HG02870 (cell line): ENCODE measurements around the gene SLC12A4.
"Not testable (repeated sequence)": the region's sequence is repeated elsewhere in the genome, so short reads cannot be mapped to it uniquely, and the experiment has no call there.

Experiments used
- ATAC-seq: cut with Tn5 transposase; IDR thresholded peaks from one replicate; pipeline ENCODE4 v1.9.1; 2021; ENCODE audit warnings: mild to moderate bottlenecking, moderate library complexity; ENCODE audit not compliant: unreplicated experiment

Gene SLC12A4

DNA sequence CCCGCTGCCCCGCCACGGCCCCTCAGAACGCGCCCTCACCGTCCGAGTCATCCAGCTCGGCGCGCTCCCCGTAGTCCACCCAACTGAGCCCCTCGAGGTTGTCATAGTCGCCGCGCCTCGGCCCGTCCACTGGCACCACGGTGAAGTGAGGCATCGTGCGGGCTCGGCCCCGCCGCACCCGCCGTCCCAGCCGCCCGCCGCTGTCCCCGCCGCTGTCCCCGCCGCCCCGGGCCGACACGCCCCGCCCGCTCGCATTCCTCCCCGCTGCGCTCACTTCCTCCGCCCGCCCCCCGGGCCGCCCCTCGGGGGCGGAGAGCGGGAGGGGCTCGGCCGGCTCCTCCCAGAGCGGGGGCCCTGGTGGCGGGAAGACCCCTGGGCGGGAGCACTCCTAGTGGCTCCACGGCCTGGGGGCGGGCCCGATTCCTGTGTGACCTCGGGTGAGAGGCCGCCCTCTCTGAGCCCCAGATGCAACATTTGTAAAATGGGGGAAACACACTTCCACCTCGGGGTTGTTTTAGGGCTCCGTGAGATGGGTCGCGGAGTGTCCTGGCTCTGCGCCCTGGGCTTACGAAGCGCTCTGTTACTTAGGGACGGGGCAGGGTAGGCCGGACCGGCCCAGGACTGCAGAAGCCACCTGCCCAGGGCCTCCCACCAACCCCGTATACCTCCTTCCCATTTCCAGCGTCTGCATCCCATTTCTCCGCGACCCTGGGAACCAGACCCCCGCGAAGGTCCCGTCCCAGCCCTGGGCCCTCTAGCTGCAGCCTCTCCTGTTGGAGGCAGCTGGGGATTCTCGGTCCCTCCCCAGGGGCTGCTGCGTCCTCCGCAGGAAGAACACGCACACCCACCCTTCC, at the start of gene SLC12A4:
Gene SLC12A4 (minus strand): TSS at position 238 of the 854 bp plus-strand sequence. CDS start 84 bp downstream, at position 154.
- ATAC-seq = peak; percentile 69

DNA sequence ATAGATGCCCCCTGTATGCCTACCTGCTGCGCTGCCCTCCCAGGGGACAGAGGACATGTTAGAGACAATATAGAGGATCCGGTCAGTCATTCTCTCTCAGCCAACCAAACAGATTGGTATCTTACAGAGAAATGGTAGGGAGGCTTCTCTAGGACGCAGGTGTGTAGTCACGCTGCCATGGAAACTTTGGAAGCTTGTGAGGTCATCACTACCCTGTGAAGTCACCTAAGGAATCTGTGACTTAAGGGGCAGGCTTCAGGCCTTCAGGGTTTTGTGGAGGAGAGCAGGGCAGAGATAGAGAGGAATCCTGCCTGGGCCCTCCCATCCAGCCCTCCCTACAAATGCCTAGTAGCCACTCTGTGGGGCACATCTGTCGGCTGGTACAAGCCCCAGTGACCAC, 47.2 kb upstream of the SLC12A4 start, which contains the start of gene DPEP2NB:
Gene DPEP2NB (minus strand): TSS at position 231 of the 400 bp plus-strand sequence. CDS start 141 bp downstream, at position 90.
- ATAC-seq = no peak

DNA sequence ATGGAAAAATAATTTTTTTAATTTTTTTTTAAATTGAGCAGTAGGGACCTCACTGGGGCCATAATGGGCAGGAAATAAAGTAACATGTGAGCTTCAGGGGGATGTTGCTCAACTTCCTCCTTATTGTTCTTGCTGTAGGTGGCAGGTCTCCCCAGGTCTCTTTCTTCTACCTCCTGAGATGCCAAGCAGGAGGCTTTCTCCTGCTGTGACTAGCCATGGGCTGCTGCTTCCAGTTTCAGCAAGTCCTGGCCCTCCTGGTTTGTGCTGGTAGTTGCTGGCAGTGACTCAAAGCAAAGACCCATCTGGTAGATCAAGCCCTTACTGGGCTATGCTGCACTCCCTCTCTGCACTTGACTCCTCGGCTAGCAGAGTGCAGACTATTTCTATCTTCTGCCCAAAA, 45.0 kb upstream of the SLC12A4 start:
- no peak for ATAC-seq

DNA sequence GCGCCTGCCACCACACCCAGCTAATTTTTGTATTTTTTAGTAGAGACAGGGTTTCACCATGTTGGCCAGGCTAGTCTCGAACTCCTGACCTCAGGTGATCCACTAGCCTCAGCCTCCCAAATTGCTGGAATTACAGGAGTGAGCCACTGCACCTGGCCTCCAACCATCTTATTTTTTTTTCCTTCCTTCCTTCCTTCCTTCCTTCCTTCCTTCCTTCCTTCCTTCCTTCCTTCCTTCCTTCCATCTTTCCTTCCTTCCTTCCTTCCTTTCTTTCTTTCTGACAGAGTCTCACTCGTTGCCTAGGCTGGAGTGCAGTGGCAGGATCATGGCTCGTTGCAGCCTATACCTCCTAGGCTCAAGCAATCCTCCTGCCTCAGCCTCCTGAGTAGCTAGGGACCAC, 41.4 kb upstream of the SLC12A4 start:
- ATAC-seq = not testable (repeated sequence)

DNA sequence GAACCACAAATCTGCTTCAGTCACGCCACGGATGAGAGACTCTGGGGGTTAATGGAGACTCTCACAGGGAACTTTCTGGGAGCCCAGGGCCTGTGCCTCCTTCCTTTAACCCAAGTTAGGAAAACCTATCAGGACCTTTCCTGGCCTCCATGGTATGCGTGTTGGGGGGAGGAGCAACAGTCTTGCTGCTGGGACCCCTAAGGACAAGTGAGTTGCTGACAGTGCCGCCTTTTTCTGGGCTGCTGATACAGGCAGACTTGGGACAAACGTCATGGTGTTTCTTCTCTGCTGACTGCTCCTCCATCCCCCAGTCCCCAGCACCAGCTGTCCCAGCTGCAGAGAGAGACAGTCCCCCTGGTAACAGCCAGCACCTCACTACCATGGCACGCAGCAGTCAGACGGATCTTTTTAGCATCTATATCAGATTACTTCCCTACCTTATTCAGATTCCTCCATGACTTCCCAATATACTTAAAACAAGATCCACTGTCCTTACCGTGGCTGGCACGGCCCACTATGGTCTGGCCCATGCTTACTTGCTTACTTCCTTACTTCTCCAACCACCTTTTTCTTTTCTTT, 40.8 kb upstream of the SLC12A4 start:
- no peak for ATAC-seq

DNA sequence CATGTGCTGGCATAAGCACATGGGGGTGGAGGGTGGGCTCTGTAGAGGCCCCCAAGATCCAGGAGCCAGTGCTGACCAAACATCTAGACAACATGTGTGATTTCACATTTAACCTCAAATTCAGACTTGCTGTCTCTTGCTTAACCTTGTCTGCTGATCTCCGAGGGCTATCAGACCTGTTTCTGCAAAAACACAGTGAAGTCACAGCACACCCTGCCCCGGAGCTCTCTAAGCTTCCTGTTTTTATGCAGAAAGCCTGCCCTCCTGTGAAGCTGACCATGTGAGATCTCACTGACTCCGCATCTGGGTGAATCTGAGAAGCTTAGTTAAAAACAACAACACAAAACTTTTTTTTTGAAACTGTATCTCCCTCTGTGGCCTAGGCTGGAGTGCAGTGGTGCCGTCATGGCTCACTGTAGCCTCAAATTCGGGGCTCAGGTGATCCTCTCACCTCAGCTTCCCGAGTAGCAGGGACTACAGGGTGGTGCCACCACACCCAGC, 37.4 kb upstream of the SLC12A4 start:
- no peak for ATAC-seq

DNA sequence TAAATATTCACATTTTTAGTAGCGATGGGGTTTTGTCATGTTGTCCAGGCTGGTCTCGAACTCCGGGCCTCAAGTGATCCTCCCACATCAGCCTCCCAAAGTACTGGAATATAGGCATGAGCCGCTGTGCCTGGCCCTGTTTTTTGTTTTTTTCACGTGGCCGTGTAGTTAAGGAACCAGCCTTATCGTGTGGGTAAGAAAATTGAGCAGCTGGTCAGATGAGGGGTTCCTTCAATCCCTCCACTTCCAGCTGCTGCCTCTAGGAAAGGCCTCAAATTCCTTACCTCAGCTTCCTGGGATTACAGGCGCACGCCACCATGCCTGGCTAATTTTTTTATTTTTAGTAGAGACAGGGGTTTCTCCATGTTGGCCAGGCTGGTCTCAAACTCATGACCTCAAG, 36.8 kb upstream of the SLC12A4 start:
- ATAC-seq = no peak

DNA sequence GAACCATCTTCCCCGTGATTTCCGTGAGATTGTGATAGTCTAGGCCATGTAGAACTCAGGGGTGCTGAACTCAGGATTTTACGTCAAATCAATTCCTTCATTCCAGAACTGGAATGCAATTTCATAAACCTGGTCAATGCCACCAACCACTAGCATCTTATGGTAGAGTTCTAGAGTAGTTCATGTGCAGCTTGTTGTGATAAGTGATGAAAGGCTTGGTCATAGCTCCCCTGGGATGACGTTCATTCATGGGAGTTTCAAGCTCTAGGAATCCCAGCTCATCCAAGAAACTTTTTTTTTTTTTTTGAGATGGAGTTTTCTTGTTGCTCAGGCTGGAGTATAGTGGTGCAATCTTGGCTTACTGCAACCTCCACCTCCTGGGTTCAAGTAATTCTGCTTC, 34.6 kb upstream of the SLC12A4 start:
- ATAC-seq = no peak

DNA sequence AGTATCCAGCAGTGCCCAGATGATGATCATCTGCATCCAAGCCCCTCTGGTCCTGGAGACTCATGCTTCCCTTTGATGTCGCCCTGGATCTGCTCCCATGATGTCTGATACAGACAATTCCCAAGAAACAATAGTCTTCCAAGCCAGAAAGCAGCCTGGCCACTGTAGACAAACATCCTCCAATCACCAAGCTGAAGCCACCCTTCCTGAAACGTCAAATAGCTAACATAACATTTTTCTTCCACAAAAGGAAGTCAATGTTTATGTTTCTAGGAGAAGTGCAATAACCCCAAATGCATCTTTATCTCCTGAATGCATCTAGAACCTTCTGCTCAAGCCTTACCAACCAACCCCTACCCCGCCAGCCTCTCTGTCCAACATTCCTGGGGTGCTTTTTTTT, 32.0 kb upstream of the SLC12A4 start:
- ATAC-seq = no peak

DNA sequence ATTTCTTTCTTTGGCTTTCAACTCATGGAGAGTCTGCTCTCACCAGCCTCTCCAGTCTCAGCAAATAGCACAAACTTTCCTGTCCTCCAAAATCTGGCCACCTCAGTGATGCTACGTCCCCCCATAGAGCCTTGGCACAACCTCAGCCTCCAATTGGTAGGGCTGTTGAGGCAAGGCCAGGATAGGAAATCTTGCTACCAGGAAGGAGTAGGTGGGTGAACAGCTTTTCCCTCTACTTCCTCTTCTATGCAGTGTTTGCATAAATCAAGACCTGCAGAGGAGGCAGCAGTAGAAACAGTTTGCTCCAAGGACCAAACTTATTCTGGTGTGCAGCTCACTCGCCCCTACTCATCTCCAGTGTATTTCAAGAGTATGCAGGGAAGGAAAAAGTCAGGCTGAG, 31.5 kb upstream of the SLC12A4 start:
- ATAC-seq = no peak

DNA sequence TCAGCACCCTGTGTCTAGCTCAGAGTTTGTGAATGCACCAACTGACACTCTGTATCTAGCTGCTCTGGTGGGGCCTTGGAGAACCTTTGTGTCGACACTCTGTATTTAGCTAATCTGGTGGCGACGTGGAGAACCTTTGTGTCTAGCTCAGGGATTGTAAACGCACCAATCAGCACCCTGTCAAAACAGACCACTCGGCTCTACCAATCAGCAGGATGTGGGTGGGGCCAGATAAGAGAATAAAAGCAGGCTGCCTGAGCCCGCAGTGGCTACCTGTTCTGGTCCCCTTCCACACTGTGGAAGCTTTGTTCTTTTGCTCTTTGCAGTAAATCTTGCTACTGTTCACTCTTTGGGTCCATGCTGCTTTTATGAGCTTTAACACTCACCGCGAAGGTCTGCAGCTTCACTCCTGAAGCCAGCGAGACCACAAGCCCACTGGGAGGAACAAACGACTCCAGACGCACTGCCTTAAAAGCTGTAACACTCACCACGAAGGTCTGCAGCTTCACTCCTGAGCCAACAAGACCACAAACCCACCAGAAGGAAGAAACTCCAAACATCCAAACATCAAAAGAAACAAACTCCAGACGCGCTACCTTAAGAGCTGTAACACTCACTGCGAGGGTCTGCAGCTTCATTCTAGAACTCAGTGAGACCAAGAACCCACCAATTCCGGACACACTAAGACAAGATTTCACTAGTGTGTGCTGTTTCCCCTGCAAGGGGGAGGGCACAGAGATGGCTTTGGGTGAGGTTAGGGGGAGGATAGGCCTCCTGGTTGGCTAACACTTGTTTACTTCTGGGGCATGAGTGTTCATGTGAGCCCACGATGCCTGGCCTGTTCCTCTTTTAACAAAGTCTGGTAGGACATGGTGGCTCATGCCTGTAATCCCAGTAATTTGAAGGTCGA, 30.6 kb upstream of the SLC12A4 start, which contains the start of gene DPEP2:
Gene DPEP2 (minus strand): TSS at position 706 of the 910 bp plus-strand sequence. CDS start 6,272 bp downstream, outside the sequence.
- not testable (repeated sequence) for ATAC-seq

DNA sequence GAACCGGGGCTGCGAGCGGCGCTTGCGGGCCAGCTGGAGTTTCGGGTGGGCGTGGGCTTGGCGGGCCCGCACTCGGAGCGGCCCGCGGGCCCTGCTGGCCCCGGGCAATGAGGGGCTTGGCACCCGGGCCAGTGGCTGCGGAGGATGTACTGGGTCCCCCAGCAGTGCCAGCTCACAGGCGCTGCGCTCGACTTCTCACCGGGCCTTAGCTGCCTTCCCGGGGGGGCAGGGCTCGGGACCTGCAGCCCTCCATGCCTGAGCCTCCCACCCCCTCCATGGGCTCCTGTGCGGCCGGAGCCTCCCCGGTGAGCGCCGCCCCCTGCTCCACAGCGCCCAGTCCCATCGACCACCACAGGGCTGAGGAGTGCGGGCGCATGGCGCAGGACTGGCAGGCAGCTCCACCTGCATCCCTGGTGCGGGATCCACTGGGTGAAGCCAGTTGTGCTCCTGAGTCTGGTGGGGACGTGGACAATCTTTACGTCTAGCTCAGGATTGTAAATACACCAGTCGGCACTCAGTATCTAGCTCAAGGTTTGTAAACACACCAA, 29.9 kb upstream of the SLC12A4 start:
- ATAC-seq = not testable (repeated sequence)

DNA sequence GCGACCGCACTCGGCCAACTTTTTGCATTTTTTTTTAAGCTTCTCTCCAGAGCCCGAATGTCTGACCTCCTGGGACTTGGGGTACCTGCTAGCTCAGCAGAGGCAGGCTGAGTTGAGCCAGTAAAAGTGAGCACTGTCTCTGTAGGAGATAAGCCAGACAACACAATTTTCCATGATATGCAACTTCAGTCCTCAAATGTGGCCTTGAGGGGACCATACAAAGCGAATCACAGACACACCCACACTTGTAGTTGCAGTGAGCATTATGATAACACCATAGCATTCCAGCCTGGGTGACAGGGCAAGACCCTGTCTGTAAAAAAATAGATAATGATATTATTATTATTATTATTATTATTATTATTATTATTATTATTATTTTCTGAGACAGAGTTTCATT, 28.2 kb upstream of the SLC12A4 start:
- ATAC-seq = no peak

DNA sequence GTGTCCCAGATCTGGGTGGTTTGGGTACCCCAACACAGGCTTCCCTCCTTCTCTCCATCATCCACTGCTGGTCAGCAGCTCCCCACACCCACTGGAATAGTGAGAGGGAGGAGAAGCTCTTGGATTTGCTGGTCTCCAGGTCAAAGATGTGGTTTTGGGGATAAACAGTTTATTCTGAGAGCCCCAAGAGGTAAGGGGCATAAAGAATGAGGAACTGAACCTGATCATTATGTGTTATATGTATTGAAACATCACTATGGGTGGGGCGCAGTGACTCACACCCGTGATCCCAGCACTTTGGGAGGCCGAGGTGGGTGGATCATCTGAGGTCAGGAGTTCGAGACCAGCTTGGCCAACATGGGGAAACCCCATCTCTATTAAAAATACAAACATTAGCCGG, 27.0 kb upstream of the SLC12A4 start:
- no peak for ATAC-seq

DNA sequence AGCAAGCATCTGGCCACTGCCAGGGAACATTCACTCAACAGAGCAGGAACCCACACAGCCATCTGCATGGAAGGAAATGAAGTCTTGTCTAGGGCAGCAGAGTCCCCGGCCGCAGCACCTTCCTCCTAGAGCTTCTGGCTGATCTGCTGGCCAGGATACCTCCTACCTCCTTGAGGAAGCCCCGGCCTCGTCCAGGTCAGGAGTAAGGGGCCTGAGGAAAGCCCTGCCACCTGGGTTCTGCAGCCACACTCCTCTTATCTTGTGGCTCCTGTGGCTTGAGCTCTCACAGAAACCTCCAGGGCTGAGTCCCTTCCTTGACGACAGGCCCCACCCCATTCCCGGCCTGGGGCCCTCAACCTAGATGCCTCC, 25.6 kb upstream of the SLC12A4 start:
- not testable (repeated sequence) for ATAC-seq

DNA sequence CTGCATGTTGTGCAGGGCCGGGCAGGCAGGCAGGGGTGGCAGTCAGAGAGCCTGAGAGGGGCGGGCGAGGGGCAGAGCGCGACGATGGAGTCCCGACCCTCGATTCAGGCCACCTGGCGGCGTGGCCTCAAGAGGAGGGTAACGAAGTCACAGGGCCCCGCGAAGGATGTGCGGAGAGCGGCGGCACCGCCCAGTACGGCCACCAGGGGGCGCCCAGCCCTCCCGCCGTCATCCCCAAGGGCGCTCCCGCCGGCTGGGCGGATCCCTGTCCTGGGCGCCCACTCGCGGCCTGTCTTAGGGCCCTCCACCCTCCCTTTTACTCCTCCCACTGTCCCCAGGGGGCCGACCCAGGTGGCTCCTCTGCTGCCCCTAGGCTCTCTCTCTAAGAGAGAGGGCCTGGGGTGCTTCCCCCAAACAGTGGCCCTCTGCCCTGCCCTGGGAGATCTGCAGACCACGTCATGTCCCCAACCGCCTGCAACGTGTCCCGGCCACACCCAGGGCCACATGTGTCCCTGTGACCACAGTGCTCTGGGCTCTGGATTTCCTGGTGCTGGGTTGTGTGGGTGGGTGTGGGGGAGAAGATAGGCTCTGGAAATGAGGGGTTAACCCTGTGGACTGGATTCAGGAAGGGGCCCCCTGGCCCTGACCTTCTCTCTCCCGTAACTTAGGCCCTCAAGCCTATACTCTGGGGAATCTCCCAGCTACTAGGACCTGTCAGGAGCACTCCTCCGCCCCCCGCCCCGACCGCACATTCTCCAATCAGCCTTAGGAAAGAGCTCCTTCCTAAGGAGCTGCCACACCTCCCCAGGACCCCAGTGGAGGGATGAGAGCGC, 25.0 kb upstream of the SLC12A4 start:
- peak; percentile 55 for ATAC-seq

DNA sequence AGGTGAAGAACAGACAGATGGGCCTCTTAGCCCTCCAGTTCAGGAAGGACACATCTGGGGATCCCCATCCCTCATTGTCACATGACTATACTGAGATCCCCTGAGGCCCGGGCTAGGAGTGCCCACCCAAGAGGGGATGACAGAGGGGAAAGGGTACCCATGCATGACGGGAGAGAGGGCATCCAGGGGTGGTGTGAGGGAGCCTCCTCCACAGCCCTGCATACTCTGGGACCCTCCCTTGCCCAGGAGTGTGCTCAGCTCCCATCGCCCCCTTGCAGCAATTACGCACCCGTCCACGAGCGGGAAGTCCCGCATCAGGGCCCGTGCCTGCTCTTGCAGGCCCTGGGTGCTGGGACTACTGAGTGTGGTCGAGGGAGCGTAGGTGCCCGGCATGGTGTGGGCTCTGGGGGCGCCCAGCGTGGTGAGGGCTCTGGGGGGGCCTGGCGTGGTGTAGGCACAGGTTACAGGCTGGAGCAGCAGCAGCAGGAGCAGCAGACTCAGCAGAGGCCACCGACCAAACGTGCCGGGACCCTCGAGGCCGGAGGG, 24.3 kb upstream of the SLC12A4 start:
- ATAC-seq = peak; percentile 2

DNA sequence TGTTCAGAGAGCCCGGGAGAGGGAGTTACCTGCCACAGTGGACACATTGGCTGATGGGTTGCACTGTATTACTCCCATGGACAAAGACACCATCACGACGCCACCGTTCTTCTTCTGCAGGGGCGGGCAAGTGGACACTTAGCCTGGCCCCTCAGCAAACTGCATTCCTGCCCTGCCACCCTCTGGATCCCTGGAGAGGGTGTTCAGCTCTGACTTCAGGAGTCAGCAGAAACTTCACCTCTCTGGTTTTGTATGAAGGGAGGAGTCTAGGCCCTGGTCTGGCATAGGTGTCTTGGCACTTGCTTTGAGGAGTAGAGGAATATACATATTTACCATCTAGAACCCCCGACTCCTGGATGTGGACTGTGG, 21.6 kb upstream of the SLC12A4 start:
- ATAC-seq = no peak

DNA sequence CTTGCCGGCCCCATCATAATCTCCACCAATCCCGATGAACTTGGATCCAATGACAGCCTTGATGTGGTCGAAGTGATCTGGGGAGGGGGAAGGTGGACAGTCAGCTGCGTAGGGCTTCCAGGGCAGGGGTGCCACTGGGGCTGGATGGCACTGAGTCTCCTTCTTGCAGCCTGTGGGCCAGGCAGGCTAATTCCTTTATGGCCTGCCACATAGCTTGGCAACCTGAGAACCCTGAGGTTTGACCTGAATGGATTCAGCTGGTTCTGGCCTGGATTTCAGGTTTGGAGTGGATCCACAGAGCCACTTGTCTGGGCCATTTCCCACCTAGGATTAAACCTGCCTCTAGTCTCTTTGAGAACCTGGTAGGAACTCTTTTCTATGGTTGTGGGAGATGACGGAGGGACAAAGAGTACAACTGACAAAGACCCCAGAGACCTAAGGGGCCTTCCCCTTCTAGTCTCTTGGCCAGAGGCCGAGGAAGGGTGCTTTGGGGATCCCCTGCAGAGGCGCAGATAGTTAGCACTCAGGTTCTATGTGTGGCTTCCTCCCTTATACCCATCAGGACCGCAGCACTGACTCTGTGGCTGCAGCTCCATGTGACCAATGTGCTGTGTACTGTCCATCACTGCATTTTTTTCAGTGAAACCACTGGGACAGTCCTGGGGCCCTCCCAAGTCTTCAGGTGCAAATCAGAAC, 21.0 kb upstream of the SLC12A4 start:
- ATAC-seq = no peak
